Chondrocyte (in vitro differentiated cells): ENCODE measurements around the gene RGS11. TPM values are rescaled to one million over a fixed set of nuclear protein-coding genes. Genes with fewer than 3 reads are reported as not detected.

Experiments used
- DNase-seq: peaks from one replicate; pipeline ENCODE4 v3.0.0; 2021; ENCODE audit warnings: mixed read lengths, low spot score
- H3K27ac Mint-ChIP-seq: one replicate; pipeline ENCODE4 v1.8.0; 2021; ENCODE audit warnings: mild to moderate bottlenecking, moderate library complexity, mixed read lengths; ENCODE audit not compliant: unreplicated experiment
- H3K27me3 Mint-ChIP-seq: 2 replicates; pipeline ENCODE4 v1.8.0; 2021; ENCODE audit warnings: low read depth, mixed read lengths
- H3K36me3 Mint-ChIP-seq: 2 replicates; pipeline ENCODE4 v1.8.0; 2021; ENCODE audit warnings: low read depth, mixed read lengths
- H3K4me1 Mint-ChIP-seq: 2 replicates; pipeline ENCODE4 v1.8.0; 2021; ENCODE audit warnings: low read depth, mild to moderate bottlenecking, mixed read lengths
- H3K4me3 Mint-ChIP-seq: one replicate; pipeline ENCODE4 v1.8.0; 2021; ENCODE audit warnings: mild to moderate bottlenecking, moderate library complexity, mixed read lengths; ENCODE audit not compliant: unreplicated experiment
- H3K9me3 Mint-ChIP-seq: 2 replicates; pipeline ENCODE4 v1.8.0; 2021; ENCODE audit warnings: low read depth, mixed read lengths
- total RNA-seq: library from RNA; stranded (reverse); gene quantifications from 3 replicates; pipeline ENCODE4 v1.2.1, GENCODE V29; 2021
- TF ChIP-seq, protein P1 (sequence below): fragments of 200-600 bp; sonication (generic); IDR thresholded peaks from 2 replicates; pipeline ENCODE4 v1.5.0; 2021; ENCODE audit warnings: antibody characterized with exemption, mild to moderate bottlenecking, moderate library complexity

The RGS11 gene
- total RNA-seq, 1 donor from 2014 or later: 21.0 TPM

DNA sequence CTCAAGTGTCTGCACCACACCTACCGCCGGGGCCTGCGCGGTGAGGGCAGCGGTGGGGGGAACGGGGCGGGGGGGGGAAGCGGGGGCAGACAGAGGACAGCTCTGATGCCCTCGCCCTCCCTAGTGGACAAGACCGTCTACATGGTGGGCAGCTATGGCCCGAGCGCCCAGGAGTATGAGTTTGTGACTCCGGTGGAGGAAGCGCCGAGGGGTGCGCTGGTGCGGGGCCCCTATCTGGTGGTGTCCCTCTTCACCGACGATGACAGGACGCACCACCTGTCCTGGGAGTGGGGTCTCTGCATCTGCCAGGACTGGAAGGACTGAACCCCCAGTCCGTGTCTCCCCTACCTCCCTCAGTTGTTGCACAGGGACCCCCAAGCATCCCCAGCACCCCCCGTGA, 6.7 kb upstream of the RGS11 start:
- no peak overlapping the region for H3K27ac Mint-ChIP-seq
- no peaks in the 10 kb centered on the region for H3K27me3 Mint-ChIP-seq
- no peak for DNase-seq
- H3K9me3 Mint-ChIP-seq: no peaks in the 10 kb centered on the region
- peaks cover 5% of the 10 kb centered on the region for H3K36me3 Mint-ChIP-seq
- no peak overlapping the region for H3K4me3 Mint-ChIP-seq
- H3K4me1 Mint-ChIP-seq: no peaks in the 10 kb centered on the region
- TF ChIP-seq, protein P1, sequence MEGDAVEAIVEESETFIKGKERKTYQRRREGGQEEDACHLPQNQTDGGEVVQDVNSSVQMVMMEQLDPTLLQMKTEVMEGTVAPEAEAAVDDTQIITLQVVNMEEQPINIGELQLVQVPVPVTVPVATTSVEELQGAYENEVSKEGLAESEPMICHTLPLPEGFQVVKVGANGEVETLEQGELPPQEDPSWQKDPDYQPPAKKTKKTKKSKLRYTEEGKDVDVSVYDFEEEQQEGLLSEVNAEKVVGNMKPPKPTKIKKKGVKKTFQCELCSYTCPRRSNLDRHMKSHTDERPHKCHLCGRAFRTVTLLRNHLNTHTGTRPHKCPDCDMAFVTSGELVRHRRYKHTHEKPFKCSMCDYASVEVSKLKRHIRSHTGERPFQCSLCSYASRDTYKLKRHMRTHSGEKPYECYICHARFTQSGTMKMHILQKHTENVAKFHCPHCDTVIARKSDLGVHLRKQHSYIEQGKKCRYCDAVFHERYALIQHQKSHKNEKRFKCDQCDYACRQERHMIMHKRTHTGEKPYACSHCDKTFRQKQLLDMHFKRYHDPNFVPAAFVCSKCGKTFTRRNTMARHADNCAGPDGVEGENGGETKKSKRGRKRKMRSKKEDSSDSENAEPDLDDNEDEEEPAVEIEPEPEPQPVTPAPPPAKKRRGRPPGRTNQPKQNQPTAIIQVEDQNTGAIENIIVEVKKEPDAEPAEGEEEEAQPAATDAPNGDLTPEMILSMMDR: no peak

DNA sequence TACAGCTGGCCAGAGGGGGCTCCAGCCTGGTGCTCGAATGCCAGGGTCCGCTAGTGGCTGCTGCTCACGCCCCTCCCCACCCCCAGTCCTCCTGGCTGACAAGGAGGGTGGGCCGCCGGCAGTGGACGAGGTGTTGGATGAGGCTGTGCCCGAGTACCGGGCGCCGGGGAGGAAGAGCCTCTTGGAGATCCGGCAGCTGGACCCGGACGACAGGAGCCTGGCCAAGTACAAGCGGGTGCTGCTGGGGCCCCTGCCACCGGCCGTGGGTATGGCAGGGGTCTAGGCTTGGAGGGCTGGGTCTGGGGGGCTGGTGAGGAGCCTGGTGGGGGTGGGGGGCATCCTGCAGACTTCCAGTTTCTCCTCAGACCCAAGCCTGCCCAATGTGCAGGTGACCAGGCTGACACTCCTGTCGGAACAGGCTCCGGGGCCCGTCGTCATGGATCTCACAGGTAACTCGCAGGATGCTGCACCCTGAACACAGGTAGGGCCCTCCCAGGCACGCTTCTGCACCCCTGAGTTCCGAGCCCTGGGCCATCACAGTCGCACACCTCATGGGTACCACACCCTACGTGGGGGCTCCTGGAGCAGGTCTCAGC, 6.0 kb upstream of the RGS11 start:
- Mint-ChIP-seq H3K27ac (no peak overlapping the region), H3K4me3 (no peak overlapping the region), H3K4me1 (no peaks in the 10 kb centered on the region), H3K9me3 (no peaks in the 10 kb centered on the region), H3K27me3 (no peaks in the 10 kb centered on the region), H3K36me3 (peaks cover 4% of the 10 kb centered on the region)
- TF ChIP-seq, protein P1: no peak
- DNase-seq: no peak

DNA sequence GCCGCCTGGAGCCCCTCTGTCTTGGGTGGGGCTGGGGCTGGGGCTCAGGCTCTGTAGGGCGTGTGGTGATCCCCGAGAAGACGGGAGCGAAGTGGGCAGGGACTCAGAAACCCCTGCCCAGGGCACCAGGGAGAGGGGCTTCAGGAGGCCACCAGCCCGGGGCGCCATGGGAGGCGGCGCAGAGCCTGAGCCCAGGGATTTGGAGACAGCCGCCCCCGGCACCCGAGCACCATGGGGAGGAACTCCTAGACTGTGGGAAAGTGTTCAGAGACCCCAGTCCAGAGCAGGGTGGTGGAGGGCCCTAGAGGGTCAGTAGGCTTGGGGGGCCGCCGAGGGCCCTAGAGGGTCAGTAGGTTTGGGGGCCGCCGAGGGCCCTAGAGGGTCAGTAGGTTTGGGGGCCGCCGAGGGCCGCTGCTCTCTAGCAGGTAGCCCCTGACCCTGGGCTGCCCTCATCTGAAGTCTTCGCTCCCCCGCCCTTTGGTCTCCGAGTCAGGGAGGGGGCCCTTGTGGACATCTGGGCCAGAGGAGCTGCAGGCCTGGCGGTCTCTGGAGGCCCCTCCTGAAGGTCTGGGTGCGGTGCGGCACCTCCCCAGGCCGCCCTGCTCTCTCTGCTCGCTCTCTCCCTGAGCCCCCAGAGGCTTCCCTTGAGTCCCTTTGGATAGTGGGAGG, 5.4 kb upstream of the RGS11 start:
- H3K27ac Mint-ChIP-seq: no peak overlapping the region
- H3K9me3 Mint-ChIP-seq: no peaks in the 10 kb centered on the region
- no peaks in the 10 kb centered on the region for H3K36me3 Mint-ChIP-seq
- no peak for DNase-seq
- TF ChIP-seq, protein P1: no peak
- peak overlapping the region; percentile 50 for H3K4me3 Mint-ChIP-seq
- H3K27me3 Mint-ChIP-seq: no peaks in the 10 kb centered on the region
- H3K4me1 Mint-ChIP-seq: peaks cover 2% of the 10 kb centered on the region

DNA sequence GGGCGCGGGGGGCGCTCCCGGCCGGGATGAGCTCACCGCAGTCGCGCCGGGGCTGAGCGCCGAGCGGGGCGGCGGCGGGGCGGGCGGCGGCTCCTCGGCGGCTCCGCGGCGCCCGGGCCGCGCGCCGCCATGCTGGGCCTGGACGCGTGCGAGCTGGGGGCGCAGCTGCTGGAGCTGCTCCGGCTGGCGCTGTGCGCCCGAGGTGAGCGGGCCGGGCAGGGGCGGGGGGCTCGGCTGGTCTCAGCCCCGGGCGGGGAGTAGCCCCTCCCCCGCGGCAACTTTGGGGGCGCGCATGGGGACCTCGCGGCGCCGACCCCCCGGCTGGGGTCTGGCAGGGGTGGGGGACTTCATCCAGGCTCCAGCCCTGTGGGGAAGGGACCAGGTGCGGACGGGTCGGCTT, 4.8 kb upstream of the RGS11 start, which contains the start of gene ARHGDIG:
Gene ARHGDIG (plus strand): TSS at position 40 of the 400 bp plus-strand sequence. CDS start 90 bp downstream, at position 130.
- peak within 1 kb of the TSS; percentile 50 for H3K4me3 Mint-ChIP-seq
- H3K4me1 Mint-ChIP-seq: peaks cover 3% of the 10 kb centered on the region
- H3K9me3 Mint-ChIP-seq: no peaks in the 10 kb centered on the region
- no peak for DNase-seq
- no peak within 1 kb of the TSS for H3K27ac Mint-ChIP-seq
- TF ChIP-seq, protein P1: no peak
- H3K36me3 Mint-ChIP-seq: no peaks in the 10 kb centered on the region
- H3K27me3 Mint-ChIP-seq: no peaks in the 10 kb centered on the region

DNA sequence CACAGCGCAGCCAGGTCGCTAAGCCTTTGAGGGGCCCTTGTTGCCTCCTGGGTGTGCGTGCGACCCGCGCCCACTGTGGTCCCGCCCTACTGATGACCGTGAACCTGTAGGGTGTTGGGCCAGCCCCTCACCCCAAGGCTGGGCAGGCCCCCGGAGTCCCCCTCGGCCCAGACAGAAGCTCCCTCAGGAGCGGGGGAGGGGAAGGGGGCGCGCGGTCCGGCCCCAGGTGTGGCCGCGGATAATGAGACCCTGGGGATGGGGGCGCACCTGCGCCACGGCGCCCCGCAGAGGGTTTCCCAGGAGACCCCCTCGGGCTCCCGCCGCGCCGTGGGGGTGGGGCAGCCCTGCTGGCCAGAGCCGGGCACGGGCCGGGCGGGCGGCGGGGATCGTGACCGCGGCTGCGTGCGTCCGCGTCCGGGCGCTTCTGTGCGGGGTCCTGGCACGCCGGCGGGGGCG, 4.3 kb upstream of the RGS11 start:
- H3K4me3 Mint-ChIP-seq: no peak overlapping the region
- TF ChIP-seq, protein P1: no peak
- H3K9me3 Mint-ChIP-seq: no peaks in the 10 kb centered on the region
- DNase-seq: no peak
- peaks cover 4% of the 10 kb centered on the region for H3K4me1 Mint-ChIP-seq
- H3K27ac Mint-ChIP-seq: no peak overlapping the region
- no peaks in the 10 kb centered on the region for H3K36me3 Mint-ChIP-seq
- no peaks in the 10 kb centered on the region for H3K27me3 Mint-ChIP-seq
